Activated CD8-positive, alpha-beta memory T cell treated with anti-CD3 and anti-CD28 coated beads, Interleukin-2, amount 50 U/mL, for 4 hours (primary cell): ENCODE results near the gene PTGES.
"Not testable (repeated sequence)": the region's sequence is repeated elsewhere in the genome, so short reads cannot be mapped to it uniquely, and the experiment has no call there.

Experiments used
- DNase-seq: peaks from one replicate; pipeline ENCODE4 v3.0.0-alpha.2; 2020

PTGES gene

GRCh38 chr9:129752900-129753729 lies at the start of gene PTGES:
Gene PTGES (minus strand): TSS chr9:129753042. CDS start chr9:129753012, 30 bp downstream.
- DNase-seq: peak; percentile 63

GRCh38 chr9:129801504-129801903 lies 48.7 kb upstream of the PTGES start:
- no peak for DNase-seq

GRCh38 chr9:129798973-129799372 lies 46.1 kb upstream of the PTGES start:
- DNase-seq: no peak

- DNase-seq: not testable (repeated sequence)
Observed at GRCh38 chr9:129796029-129796428, 43.2 kb upstream of the PTGES start.

GRCh38 chr9:129794549-129794948 lies 41.7 kb upstream of the PTGES start:
- DNase-seq: no peak

- no peak for DNase-seq
Observed at GRCh38 chr9:129786481-129786880, 33.6 kb upstream of the PTGES start.

GRCh38 chr9:129785866-129786265 lies 33.0 kb upstream of the PTGES start:
- DNase-seq: no peak

- DNase-seq: not testable (repeated sequence)
Observed at GRCh38 chr9:129784970-129785369, 32.1 kb upstream of the PTGES start.

GRCh38 chr9:129783516-129784361 lies 30.9 kb upstream of the PTGES start:
- DNase-seq: peak; percentile 74

GRCh38 chr9:129781981-129782380 lies 29.1 kb upstream of the PTGES start:
- DNase-seq: no peak

GRCh38 chr9:129781131-129781530 lies 28.3 kb upstream of the PTGES start:
- DNase-seq: no peak

GRCh38 chr9:129779560-129780190 lies 26.8 kb upstream of the PTGES start:
- DNase-seq: no peak

- no peak for DNase-seq
Observed at GRCh38 chr9:129778469-129778868, 25.6 kb upstream of the PTGES start.

GRCh38 chr9:129777769-129778130 lies 24.9 kb upstream of the PTGES start:
- no peak for DNase-seq

- DNase-seq: peak; percentile 33
Observed at GRCh38 chr9:129776938-129777768, 24.3 kb upstream of the PTGES start.

- DNase-seq: no peak
Observed at GRCh38 chr9:129776566-129776937, 23.7 kb upstream of the PTGES start.

GRCh38 chr9:129776096-129776495 lies 23.3 kb upstream of the PTGES start:
- DNase-seq: not testable (repeated sequence)

GRCh38 chr9:129775448-129775798 lies 22.6 kb upstream of the PTGES start:
- DNase-seq: no peak

GRCh38 chr9:129774791-129775447 lies 22.1 kb upstream of the PTGES start:
- no peak for DNase-seq

GRCh38 chr9:129773262-129774048 lies 20.6 kb upstream of the PTGES start:
- no peak for DNase-seq

GRCh38 chr9:129770741-129771140 lies 17.9 kb upstream of the PTGES start:
- DNase-seq: no peak
